GM15510 (cell line): ENCODE data around the gene RASSF3.

Experiments used
- POLR2A ChIP-seq: IDR thresholded peaks from 3 replicates; pipeline ENCODE4 v1.6.1; 2011; ENCODE audit warnings: borderline replicate concordance; ENCODE audit not compliant: insufficient read length; ENCODE audit errors: extremely low read depth

Gene RASSF3

DNA sequence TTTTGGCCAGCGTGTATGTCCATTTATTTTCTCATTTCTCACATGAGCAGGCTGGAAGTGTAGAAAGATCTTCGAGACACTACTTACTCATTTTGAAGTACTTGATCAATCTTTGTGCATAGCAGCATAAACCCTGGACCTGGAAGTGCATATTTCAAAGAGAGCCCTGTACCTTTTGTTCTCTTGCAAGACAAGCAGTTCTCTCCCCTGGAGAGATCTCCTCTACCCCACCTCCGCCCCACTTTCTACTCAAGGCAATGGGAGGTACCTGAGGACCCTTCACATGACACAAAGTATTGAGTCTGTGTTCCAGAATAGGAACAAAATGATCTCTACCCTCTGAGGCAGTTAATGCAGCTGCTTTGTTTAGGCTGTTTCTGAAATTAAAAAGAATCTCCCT lies 27.4 kb upstream of the RASSF3 start:
- no peak for TF ChIP-seq POLR2A

DNA sequence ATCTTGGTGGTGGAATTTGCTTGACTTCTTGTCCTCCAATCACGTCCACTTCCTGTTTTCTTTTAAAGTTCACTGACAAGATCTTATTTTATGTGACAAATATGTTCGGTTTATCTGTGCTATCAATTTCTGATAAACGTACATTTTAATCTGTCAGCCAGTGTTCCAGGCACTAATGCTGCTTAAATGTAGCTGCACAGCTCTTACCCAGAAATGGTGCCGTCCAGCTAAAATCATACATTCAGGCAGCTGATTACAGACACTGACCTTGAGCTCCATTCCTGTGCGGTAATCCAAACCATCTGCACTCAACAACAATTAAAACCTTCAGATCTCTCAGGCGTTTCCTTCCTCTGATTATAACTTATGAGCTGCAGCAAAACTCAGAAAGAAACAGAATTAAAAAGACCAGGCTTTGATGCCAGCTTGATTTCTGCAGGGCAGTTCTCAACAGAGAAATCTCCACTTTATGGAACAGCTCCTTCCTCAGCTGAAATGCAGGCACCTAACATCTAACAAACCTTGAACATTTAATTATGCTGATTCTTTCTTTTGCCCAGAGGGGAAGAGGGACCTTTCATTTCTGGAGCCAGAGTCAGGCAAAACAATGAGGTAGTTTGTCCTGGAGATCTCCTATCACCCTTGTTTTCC lies 26.4 kb upstream of the RASSF3 start:
- TF ChIP-seq POLR2A, result no peak

DNA sequence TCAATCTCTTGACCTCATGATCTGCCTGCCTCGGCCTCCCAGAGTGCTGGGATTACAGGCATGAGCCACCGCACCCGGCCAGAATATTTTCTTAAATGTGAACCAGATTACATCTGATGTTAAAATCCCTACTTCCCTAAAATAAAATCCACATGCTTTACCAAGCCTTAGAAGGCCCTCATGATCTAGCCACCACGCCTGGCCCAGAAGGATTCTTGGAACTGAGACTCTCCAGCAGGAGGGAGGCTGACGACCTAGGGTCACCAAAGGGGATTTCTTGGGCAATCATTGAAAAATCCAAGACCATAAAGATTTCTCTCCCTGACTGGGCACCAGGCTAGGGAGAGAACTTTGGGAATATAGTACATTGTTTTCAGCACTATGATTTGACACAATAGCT lies 25.2 kb upstream of the RASSF3 start:
- no peak for TF ChIP-seq POLR2A

DNA sequence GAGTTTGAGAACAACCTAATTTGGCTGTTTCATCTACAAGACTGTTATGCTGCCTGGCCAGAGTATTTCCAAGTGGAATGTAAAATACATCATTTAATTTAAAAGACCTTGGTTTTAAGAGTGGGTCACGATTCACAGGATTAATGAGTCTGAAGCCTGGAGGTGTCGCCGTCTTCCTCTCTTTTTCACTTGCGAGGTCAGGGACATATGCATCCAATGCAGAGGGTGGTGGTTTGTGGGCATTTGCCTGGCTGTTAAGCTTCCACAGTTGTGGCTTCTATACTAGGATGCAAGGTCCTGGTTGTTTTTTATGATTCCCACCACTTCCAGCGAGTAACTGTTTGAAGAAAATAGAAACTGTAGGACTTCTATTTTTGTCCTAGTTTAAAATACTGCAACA lies 22.8 kb upstream of the RASSF3 start:
- no peak for TF ChIP-seq POLR2A

DNA sequence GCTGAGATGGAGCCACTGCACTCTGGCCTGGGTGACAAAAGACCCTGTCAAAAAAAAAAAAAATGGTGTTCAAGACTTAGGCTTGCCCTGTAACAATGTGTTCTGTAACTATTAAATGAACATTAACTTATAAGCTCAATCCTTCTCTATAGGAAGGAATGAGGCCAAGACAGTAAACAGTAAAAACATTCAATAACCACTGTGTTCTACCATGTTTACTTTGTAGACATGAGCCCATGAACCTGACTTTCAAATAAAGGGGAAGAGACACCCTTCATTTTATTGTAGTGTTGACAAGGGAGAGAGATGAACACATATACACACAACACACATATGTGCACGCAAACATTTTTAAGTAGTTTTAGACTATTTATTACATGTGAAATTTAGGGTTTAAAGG lies 20.1 kb upstream of the RASSF3 start:
- no peak for TF ChIP-seq POLR2A

DNA sequence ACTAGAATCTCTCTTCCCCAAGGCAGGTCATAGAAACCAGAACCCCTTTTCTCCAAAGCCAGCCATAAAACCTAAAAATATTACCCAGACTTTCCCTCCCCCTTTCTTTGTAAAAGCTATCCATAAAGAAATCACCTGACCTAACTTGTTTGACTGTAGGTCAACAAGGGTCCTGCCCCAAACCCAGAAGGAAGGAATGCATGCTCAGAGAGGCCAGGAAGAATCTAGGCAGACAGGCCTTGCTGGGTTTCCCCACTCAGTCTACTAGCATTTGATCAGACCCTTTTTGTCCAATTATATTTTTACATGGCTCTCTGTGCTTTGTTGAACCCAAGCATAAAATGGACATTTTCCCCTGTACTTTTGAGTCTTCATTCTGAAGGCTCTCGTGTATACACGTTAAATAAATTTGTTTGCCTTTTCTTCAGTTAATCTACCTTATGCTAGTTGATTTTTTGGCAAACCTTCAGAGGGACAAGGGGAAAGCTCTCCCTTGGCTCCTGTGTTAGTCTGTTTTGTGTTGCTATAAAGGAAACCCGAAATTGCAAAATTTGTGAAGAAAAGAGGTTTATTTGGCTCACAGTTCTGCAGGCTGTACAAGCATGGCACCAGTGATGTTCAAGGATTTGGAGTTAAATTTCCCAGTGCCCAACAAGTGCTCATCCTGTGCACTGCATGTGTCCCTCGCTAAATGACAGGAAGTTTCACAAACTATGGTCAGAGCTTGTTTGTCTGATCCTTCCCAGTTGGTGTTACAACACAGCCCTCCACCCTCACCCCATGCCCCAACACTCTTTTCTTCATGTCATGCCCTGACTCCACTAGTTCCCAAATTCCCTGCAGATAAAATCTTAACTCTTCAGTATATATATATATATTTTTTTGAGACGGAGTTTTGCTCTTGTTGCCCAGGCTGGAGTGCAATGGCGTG lies 14.2 kb upstream of the RASSF3 start:
- no peak for TF ChIP-seq POLR2A

DNA sequence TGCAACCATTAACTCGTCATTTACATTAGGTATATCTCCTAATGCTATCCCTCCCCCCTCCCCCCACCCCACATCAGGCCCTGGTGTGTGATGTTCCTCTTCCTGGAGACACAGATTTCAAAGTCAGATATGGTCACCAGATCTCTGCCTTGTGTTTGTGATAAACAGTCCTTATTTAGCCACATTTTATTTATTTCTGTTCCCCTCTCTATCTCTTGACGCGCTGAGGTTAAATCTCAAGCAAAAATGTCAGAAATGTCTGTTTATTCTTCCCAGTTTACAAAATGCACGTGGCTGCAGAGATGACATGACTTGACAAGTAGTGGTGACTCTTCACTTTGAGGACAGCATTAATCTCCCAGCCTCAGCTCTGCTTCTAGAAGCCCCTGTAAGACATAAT lies 11.5 kb upstream of the RASSF3 start:
- TF ChIP-seq POLR2A, result no peak

DNA sequence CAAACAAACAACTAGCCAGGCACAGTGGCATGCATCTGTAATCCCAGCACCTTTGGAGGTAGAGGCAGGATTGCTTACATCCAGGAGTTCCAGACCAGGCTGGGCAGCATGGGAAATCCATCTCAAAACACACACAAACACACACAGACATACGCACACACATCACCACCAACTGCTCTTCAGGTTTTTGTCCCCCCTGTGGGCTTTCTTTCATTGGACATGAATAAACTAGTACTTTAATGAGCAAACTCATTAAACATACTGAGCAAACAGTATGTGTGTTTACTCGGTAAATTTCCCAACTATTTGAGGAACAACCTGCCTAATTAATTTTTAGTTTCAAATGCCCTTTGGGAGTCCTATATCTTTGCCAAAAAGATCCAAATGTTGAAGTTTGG lies 10.1 kb upstream of the RASSF3 start:
- TF ChIP-seq POLR2A, result no peak

DNA sequence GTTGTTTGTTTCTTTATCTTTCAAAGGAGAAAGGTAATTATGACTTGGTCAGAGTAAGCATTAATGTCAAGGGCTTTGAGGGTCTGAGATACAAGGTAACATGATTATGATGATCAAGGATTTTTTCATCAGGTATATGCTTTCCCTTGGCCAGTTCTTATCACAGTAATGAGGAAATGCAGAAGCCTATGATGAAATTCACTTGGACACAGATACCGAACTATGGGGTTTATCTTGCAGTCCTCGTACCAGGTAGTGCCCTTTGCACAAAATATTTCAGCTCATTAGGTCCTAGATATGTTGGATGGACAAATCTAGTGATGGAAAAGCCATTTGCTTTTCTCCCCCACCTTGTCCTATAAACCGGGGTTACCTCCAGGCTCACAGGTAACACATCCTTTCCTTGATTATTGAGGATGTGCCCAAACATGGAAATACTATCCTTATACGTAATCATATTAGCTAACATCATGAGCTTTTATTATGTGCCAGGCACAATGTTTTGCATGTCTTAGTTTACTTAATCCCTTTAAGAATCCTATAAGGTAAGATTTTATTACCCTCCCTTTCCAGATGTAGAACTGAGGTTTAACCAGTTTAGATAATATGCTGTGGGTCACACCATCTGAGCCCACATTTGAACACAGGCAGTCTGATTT lies 7.0 kb upstream of the RASSF3 start:
- TF ChIP-seq POLR2A, result no peak

DNA sequence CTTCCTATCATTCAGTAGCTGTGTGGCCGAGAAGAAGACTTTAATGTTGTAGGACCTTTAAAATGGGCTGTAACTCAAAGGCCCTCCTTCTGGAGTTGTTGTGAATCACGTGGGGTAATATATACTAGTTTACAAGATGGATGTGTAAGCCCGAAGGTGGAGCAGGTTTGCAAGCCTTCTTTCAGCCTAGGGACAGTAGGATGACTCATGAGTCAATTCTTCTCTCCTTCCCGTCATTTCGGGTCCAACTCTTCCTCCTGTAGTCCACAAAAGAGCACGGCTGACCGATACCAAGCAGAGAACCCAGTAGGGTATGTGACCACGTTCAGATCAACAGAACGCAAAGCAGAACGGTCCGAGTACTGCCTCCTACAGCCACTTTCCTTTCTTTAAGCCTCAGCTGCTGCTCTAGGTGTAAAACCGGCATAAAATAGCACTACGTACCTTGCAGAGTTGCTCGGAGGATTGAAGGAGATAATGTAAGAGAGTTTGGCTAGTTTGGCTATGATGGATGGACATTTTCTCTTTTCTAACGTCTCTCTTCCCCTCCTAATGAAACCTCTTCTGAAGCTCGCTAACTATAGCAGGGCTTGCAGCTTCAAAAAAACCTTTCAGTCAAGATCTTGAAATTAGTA lies 1.3 kb upstream of the RASSF3 start:
- TF ChIP-seq POLR2A, result peak; percentile 57

DNA sequence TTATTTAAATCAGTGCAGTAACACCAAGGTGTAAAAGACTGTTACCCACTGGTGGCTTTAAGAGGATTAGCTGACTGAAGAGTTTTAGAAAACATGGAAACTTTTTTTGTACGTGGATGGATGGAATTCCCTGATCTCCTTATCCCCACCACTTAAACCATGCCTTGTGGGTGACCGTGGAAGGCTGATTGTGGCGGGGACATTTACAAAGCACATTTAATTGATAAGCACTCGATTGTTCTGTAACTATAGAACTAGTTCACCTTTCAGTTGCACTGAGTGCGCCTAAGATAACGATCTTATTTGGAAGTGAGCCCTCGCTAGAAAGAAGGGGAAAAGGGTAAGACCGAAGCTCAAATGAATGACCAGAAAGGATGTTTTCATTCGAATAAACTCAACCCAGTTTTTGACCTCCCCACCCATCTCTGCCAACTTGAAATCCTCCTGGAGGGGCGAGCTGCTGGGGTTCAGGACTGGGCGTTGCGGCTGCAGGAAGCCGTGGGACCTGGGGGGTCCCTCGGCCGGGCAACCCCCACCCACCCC lies 688 bp upstream of the RASSF3 start:
- TF ChIP-seq POLR2A, result no peak

DNA sequence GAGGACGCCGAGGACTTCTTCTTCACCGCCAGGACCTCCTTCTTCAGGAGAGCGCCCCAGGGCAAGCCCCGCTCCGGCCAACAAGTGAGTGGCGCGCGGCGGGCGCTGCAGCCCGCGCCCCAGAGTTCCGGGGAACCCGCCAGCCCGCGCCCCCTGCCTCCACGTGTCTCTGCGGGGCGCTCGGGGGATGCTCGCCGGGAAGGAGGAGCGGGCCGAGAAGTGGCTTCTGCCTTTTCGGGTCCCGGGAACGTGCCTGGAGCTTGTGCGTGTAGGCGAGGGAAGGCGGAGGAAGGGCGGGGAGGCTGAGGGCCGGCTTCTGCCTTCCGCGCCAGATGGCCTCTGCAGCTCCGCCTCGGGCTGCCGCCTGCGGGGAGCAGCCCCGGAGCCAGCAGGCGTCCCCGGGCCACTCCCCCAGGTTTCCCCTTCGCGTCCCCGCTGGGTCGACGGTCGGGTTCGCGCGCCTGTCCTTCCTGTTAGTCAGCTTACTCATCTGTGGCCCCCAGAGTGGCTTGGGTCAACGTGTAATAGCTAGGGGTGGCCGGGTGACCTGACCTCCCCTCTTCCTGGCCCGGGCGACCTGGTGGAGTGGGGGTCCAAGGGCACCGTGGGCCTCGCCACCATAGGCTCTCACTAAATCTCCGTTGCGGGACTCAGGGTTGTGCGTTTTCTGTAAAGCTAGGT lies 505 bp downstream of the RASSF3 start:
- TF ChIP-seq POLR2A, result peak; percentile 56

DNA sequence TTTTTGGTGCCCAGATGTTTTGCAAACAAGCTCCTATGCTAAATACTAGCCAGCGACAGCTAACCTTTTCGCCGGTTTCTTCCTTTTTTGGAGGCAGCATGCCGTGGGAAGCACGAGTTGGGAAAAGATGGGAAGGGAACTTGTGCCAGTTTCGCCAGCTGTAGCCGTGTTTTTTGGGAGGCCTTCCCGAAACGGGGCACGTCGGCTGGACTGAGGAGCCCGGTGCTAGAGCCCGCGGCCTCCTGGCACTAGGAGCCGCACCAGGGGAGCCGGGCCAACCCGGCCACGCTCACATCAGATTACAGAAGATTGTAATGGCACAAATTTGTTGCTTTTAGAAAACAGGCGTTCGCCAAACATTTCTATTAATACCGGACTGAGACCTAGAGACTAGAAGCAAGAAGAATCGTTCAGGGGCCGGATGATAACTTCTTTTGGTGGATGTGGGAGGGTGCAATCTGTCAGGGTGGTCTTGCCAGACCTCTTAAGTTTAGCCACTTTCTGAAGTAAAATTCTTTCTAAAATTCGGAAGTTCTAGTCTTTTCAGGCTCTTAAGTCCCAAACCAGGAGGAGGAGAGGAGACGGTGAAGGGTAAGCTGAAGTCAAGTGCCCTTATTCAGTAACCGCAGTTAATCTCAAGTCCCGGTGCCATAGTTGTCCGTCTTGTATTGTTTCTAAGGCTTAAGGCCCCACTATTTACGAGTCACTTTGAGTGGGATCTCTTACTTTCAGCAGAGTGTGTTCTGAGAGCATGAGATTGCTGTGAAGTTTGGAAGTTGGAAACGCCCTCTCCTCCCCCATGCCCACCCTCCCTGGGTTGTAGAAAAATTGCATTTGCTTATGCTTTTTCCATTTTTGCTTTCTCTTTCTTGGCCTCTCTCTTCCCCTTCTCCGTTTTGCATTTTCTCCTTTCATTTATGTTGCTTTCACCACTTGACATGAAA lies 1.3 kb downstream of the RASSF3 start:
- no peak for TF ChIP-seq POLR2A

DNA sequence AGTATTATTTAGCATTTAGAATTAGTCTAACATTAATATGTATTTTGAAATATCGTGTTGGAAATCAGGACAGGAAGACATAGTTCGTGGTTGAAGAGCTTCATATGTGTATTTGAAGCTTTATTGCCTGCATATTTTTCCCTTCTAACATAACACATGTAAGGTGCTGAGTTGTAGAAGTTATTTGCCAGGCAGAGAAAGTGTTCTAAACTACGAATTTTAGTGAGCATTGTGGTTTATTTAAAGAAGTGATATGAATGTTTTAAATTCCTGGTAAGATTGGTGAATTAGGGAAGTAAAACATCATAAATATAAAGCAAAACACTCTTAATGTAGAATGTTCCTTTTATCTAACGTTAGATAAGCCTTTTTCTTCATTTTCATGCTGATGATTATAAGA lies 2.5 kb downstream of the RASSF3 start:
- no peak for TF ChIP-seq POLR2A

DNA sequence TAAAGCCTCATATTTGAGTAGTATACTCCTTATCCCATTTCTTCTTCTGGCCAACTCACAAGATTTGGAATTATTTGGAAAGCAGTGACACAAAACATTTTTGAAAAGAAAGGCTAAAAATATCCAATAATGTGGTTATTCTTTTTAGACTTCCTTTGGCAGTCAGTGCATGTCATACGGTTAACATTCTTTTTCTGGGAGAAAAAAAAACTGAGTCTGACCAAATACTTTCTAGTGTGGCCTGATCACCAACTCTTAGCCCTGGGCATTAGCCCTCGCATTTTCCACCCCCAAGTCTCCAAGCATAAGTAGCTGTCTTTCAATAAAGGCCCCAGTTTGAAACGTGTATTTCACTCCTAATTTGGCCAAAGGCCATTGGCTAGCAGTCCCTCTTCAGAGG lies 5.9 kb downstream of the RASSF3 start:
- no peak for TF ChIP-seq POLR2A
